SK-N-SH (cell line): ENCODE measurements around the gene OSBPL8. TPM values are rescaled to one million over a fixed set of nuclear protein-coding genes. Genes with fewer than 3 reads are reported as not detected.

ENCODE experiments used
- CTCF ChIA-PET: fragments of 300-600, 350-600 bp; formaldehyde crosslinking; extraction: SDS; loops from one replicate; lab custom pipeline; 2021; lab: Yijun Ruan, JAX
- POLR2A ChIA-PET: fragments of 350-600 bp; sonication (Branson Sonifier 250); formaldehyde crosslinking; extraction: SDS; loops from one replicate; lab custom pipeline; 2020; ENCODE audit warnings: antibody characterized with exemption, inconsistent platforms; lab: Yijun Ruan, JAX
- DNase-seq: peaks from one replicate; pipeline ENCODE4 v3.0.0; 2012
- H2AFZ ChIP-seq: fragments of 200-600 bp; sonication (generic); 2 replicates; pipeline ENCODE4 v1.8.1; 2016; ENCODE audit warnings: antibody characterized with exemption, mild to moderate bottlenecking, low read depth
- H3F3A ChIP-seq: fragments of 200-600 bp; sonication (generic); replicated peaks from 2 replicates; pipeline ENCODE3; 2016; ENCODE audit warnings: antibody characterized with exemption, mild to moderate bottlenecking; ENCODE audit not compliant: insufficient read depth
- H3K27ac ChIP-seq, 2 experiments: fragments of 200-500 bp in 1 of 2; fragments of 200-600 bp in 1 of 2; sonication (Bioruptor generic) in 1 of 2; sonication (generic), shearing (Covaris generic) in 1 of 2; 2 replicates each; pipeline versions ENCODE4 v1.5.1 to v1.6.1; 2014 to 2016; ENCODE audit warnings: low read depth in 2 of 2, inconsistent platforms in 1 of 2, low read length in 1 of 2, mild to moderate bottlenecking in 1 of 2, mixed read lengths in 1 of 2
- H3K27me3 ChIP-seq: fragments of 200-600 bp; sonication (generic), shearing (Covaris generic); 2 replicates; pipeline ENCODE4 v1.6.1; 2016; ENCODE audit warnings: mixed run types; ENCODE audit not compliant: insufficient read depth
- H3K36me3 ChIP-seq, 2 experiments: fragments of 200-500 bp in 1 of 2; fragments of 200-600 bp in 1 of 2; sonication (Bioruptor generic) in 1 of 2; sonication (generic) in 1 of 2; replicated peaks in 1 of 2; 2 replicates each; pipeline versions ENCODE3 to v1.5.1; 2014 to 2016; ENCODE audit warnings: low read length in 1 of 2, mild to moderate bottlenecking in 1 of 2; ENCODE audit not compliant: insufficient read depth in 2 of 2, control insufficient read depth in 1 of 2
- H3K4me1 ChIP-seq, 2 experiments: fragments of 200-500 bp in 1 of 2; fragments of 200-600 bp in 1 of 2; sonication (Bioruptor generic) in 1 of 2; sonication (generic), shearing (Covaris generic) in 1 of 2; 2 replicates each; pipeline versions ENCODE4 v1.5.1 to v1.6.1; 2014 to 2016; ENCODE audit warnings: low read depth in 1 of 2, low read length in 1 of 2, mixed run types in 1 of 2; ENCODE audit not compliant: insufficient read depth in 2 of 2, control insufficient read depth in 1 of 2
- H3K4me2 ChIP-seq: fragments of 200-600 bp; sonication (generic), shearing (Covaris generic); 2 replicates; pipeline ENCODE4 v1.6.1; 2017; ENCODE audit warnings: mixed run types
- H3K4me3 ChIP-seq, 2 experiments: fragments of 200-500 bp in 1 of 2; fragments of 200-600 bp in 1 of 2; sonication (Bioruptor generic) in 1 of 2; sonication (generic), shearing (Covaris generic) in 1 of 2; 2 replicates each; pipeline versions ENCODE4 v1.5.1 to v1.8.1; 2014 to 2016; ENCODE audit warnings: low read depth in 2 of 2, inconsistent platforms in 1 of 2, low read length in 1 of 2, mild to moderate bottlenecking in 1 of 2, mixed read lengths in 1 of 2, moderate library complexity in 1 of 2
- H3K79me2 ChIP-seq: fragments of 200-600 bp; sonication (generic); 2 replicates; pipeline ENCODE4 v1.8.1; 2017; ENCODE audit warnings: mild to moderate bottlenecking; ENCODE audit not compliant: insufficient read depth
- H3K9ac ChIP-seq: fragments of 200-600 bp; sonication (generic); 2 replicates; pipeline ENCODE4 v1.6.1; 2017; ENCODE audit warnings: mixed run types
- H3K9me2 ChIP-seq: fragments of 200-600 bp; sonication (generic); 2 replicates; pipeline ENCODE4 v1.6.1; 2017; ENCODE audit warnings: mixed run types
- H3K9me3 ChIP-seq: fragments of 200-600 bp; sonication (generic); 2 replicates; pipeline ENCODE4 v1.6.1; 2017; ENCODE audit warnings: mixed run types, mild to moderate bottlenecking, moderate library complexity
- H4K20me1 ChIP-seq: fragments of 200-600 bp; sonication (generic); 2 replicates; pipeline ENCODE4 v1.6.1; 2017; ENCODE audit warnings: mild to moderate bottlenecking, mixed run types; ENCODE audit not compliant: insufficient read depth
- CHD2 ChIP-seq: fragments of 150-350 bp; IDR thresholded peaks from 2 replicates; pipeline ENCODE4 v1.6.1; 2018; ENCODE audit warnings: low read length; ENCODE audit not compliant: partially characterized antibody
- ELF1 ChIP-seq: IDR thresholded peaks from 2 replicates; pipeline ENCODE4 v1.4.0; 2012
- EP300 ChIP-seq, 2 experiments: IDR thresholded peaks; 2 replicates each; pipeline versions ENCODE4 v1.4.0 to v1.6.1; 2012; ENCODE audit warnings: borderline replicate concordance in 1 of 2, low read depth in 1 of 2, low read length in 1 of 2
- FOSL2 ChIP-seq: IDR thresholded peaks from 2 replicates; pipeline ENCODE4 v1.4.0; 2012; ENCODE audit warnings: low read depth, mild to moderate bottlenecking, moderate library complexity, borderline replicate concordance
- FOXM1 ChIP-seq: IDR thresholded peaks from 2 replicates; pipeline ENCODE4 v1.4.0; 2012; ENCODE audit warnings: low read depth, mild to moderate bottlenecking
- GABPA ChIP-seq: IDR thresholded peaks from 2 replicates; pipeline ENCODE4 v1.4.0; 2012; ENCODE audit warnings: low read depth, mild to moderate bottlenecking
- GATA2 ChIP-seq: sonication (generic); formaldehyde crosslinking; IDR thresholded peaks from 2 replicates; pipeline ENCODE4 v1.5.0; 2020; ENCODE audit warnings: mild to moderate bottlenecking, missing genetic modification reagents
- JUND ChIP-seq: IDR thresholded peaks from 2 replicates; pipeline ENCODE4 v1.4.0; 2012
- MAX ChIP-seq: IDR thresholded peaks from 2 replicates; pipeline ENCODE4 v1.4.0; 2012; ENCODE audit warnings: low read depth
- MEF2A ChIP-seq: IDR thresholded peaks from 2 replicates; pipeline ENCODE4 v1.4.0; 2012; ENCODE audit warnings: low read depth, borderline replicate concordance
- NFIC ChIP-seq: IDR thresholded peaks from 2 replicates; pipeline ENCODE4 v1.4.0; 2012; ENCODE audit warnings: borderline replicate concordance
- PBX3 ChIP-seq: IDR thresholded peaks from 2 replicates; pipeline ENCODE4; 2012
- POLR2AphosphoS5 ChIP-seq: IDR thresholded peaks from 2 replicates; pipeline ENCODE4 v1.6.1; 2012; ENCODE audit warnings: low read depth, low read length
- RAD21 ChIP-seq: IDR thresholded peaks from 2 replicates; pipeline ENCODE4 v1.6.1; 2012; ENCODE audit warnings: mild to moderate bottlenecking, low read length
- RCOR1 ChIP-seq: fragments of 150-350 bp; IDR thresholded peaks from 2 replicates; pipeline ENCODE4 v1.6.1; 2017; ENCODE audit warnings: antibody characterized with exemption, low read length
- RFX5 ChIP-seq: IDR thresholded peaks from 2 replicates; pipeline ENCODE4 v1.6.1; 2012; ENCODE audit warnings: mild to moderate bottlenecking, improper control_type of control experiment, low read length
- SMC3 ChIP-seq: IDR thresholded peaks from 2 replicates; pipeline ENCODE4 v1.6.1; 2012; ENCODE audit warnings: low read depth, low read length, improper control_type of control experiment
- TAF1 ChIP-seq: IDR thresholded peaks from 2 replicates; pipeline ENCODE4 v1.6.1; 2012; ENCODE audit warnings: low read depth, mild to moderate bottlenecking, low read length, moderate library complexity, borderline replicate concordance
- TCF12 ChIP-seq: IDR thresholded peaks from 2 replicates; pipeline ENCODE4 v1.4.0; 2012
- TEAD4 ChIP-seq: IDR thresholded peaks from 2 replicates; pipeline ENCODE4 v1.4.0; 2012; ENCODE audit warnings: mild to moderate bottlenecking, borderline replicate concordance; ENCODE audit not compliant: insufficient read depth
- WGBS: methylation state at CpG from one replicate; pipeline ENCODE4 v1.1.6; 2017; ENCODE audit warnings: low lambda C conversion rate; 5-methylcytosine and 5-hydroxymethylcytosine counted together
- polyA plus RNA-seq, 3 experiments: library from polyadenylated mRNA; depleted of rRNA; stranded (reverse); fragments of >200 nt; gene quantifications; 2 replicates each; pipeline ENCODE4 v1.2.3, GENCODE V29; 2012
- TF ChIP-seq, protein P1 (sequence below): fragments of 150-350 bp; IDR thresholded peaks from 2 replicates; pipeline ENCODE4 v1.6.1; 2017; ENCODE audit warnings: antibody characterized with exemption, low read length, low read depth, borderline replicate concordance

The OSBPL8 gene
- polyA plus RNA-seq, 1 of the 3 experiments (the other 2 are of a cell fraction): 10.6 TPM

DNA sequence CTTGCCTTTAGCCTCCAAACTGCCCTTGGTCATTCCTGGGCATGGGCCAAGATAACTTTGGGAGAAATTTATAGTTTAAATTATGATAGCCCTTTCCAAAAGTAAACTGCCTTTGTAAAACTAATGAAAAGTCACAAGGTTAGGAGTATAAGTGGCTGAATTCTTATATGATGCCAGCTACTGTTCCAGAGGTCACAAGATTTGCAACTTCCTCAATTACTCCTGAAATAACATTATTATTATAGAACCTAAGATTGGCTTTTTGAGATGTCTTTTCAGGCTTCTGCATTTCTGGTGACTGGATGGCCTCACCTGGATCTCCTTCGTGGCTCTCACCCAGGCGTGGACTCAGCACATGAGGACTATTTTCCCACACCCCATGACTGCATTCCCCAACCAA is 55.0 kb downstream of the OSBPL8 start:
- ChIA-PET POLR2A (no interaction called here), CTCF (interaction anchor here (0.6 to 1.3 kb wide), 2 partner anchors 33 to 1020 kb away, joined by 3 read pairs; no protein-coding TSS in a partner anchor)
- H3K27ac ChIP-seq: no peak overlapping the region
- H3K9me3 ChIP-seq: no peaks in the 10 kb centered on the region
- no peaks in the 10 kb centered on the region for H3K4me1 ChIP-seq
- no peak overlapping the region for H3K4me3 ChIP-seq
- no peak for TF ChIP-seq FOXM1
- no peak for TF ChIP-seq FOSL2
- H3K36me3 ChIP-seq: peaks cover 0 to 11% of the 10 kb centered on the region in 2 experiments
- no peak for DNase-seq
- WGBS: 100% methylated on average over 2 of the region's 2 CpGs
- H4K20me1 ChIP-seq: no peaks in the 10 kb centered on the region
- H3F3A ChIP-seq: no peaks in the 10 kb centered on the region
- no peak overlapping the region for H3K9ac ChIP-seq
- H3K4me2 ChIP-seq: no peak overlapping the region
- H3K27me3 ChIP-seq: no peaks in the 10 kb centered on the region
- peaks cover 35% of the 10 kb centered on the region; the same call in 1 of the 2 replicates for H3K79me2 ChIP-seq
- no peak overlapping the region for H2AFZ ChIP-seq
- no peaks in the 10 kb centered on the region for H3K9me2 ChIP-seq

DNA sequence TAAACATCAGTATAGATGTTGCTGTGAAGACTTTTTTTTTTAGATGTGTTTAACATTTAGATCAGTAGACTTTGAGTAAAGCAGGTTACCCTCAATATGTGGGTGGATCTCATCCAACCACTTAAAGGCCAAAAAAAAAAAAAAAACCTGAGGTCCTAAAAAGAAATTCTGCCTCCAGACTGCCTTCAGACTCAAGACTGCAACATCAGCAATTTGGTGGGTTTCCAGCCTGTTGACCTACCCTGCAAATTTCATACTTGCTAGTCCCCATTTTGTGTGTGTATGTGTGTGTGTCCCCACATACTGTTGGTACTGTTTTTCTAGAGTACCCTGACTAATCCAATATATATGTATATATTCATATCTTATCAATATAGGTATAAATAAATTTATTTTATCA is 55.6 kb downstream of the OSBPL8 start:
- Histone ChIP-seq H3K4me2 (no peak overlapping the region), H3K9ac (no peak overlapping the region), H3K79me2 (peaks cover 29% of the 10 kb centered on the region; the same call in 1 of the 2 replicates), H3K27me3 (no peaks in the 10 kb centered on the region), H3F3A (no peaks in the 10 kb centered on the region), H3K36me3 (peaks cover 0 to 11% of the 10 kb centered on the region in 2 experiments), H3K9me3 (no peaks in the 10 kb centered on the region), H3K4me1 (no peaks in the 10 kb centered on the region), H4K20me1 (no peaks in the 10 kb centered on the region), H3K9me2 (no peaks in the 10 kb centered on the region), H2AFZ (no peak overlapping the region), H3K27ac (no peak overlapping the region), H3K4me3 (no peak overlapping the region)
- DNase-seq: no peak
- ChIA-PET POLR2A (no interaction called here), CTCF (no interaction called here)
- TF ChIP-seq RFX5 (no peak), EP300 (IDR thresholded peaks at IDR 0.05; ENCODE audit: borderline replicate concordance in 1 of 2, low read depth in 1 of 2, low read length in 1 of 2) (no peak), TCF12 (no peak)

GRCh38 chr12:76501390-76501789 is 58.2 kb downstream of the OSBPL8 start:
- Histone ChIP-seq H3K9me3 (no peaks in the 10 kb centered on the region), H3K36me3 (peaks cover 0 to 8% of the 10 kb centered on the region in 2 experiments), H3K9me2 (no peaks in the 10 kb centered on the region), H2AFZ (no peak overlapping the region), H3K4me3 (no peak overlapping the region), H3K4me1 (no peaks in the 10 kb centered on the region), H3K79me2 (peaks cover 23% of the 10 kb centered on the region; the same call in 1 of the 2 replicates), H3K27ac (no peak overlapping the region), H3F3A (no peaks in the 10 kb centered on the region), H3K9ac (no peak overlapping the region), H3K27me3 (no peaks in the 10 kb centered on the region), H4K20me1 (no peaks in the 10 kb centered on the region), H3K4me2 (no peak overlapping the region)
- TF ChIP-seq JUND (no peak), CHD2 (no peak), FOXM1 (no peak), RAD21 (no peak), RCOR1 (no peak), NFIC (no peak), PBX3 (no peak), POLR2AphosphoS5 (no peak), MEF2A (no peak), MAX (no peak), FOSL2 (no peak), RFX5 (no peak), TEAD4 (no peak), GABPA (no peak), SMC3 (no peak), ELF1 (no peak), TAF1 (no peak), EP300 (IDR thresholded peaks at IDR 0.05; ENCODE audit: borderline replicate concordance in 1 of 2, low read depth in 1 of 2, low read length in 1 of 2) (no peak), GATA2 (CRISPR knock-in tag) (no peak)
- TF ChIP-seq, protein P1, sequence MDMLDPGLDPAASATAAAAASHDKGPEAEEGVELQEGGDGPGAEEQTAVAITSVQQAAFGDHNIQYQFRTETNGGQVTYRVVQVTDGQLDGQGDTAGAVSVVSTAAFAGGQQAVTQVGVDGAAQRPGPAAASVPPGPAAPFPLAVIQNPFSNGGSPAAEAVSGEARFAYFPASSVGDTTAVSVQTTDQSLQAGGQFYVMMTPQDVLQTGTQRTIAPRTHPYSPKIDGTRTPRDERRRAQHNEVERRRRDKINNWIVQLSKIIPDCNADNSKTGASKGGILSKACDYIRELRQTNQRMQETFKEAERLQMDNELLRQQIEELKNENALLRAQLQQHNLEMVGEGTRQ: no peak
- 100% methylated on average over 2 of the region's 2 CpGs for WGBS
- POLR2A ChIA-PET: no interaction called here
- DNase-seq: no peak
- CTCF ChIA-PET: no interaction called here
